ENCODE results near the gene VPS35.
"Not testable (repeated sequence)": the region's sequence is repeated elsewhere in the genome, so short reads cannot be mapped to it uniquely, and the experiment has no call there.

The VPS35 gene

GRCh38 chr16:46713634-46714033 lies 24.7 kb upstream of the VPS35 start:
- DNase-seq (ENCODE audit: low read depth in 1 of 2, low spot score in 1 of 2), result no peak

GRCh38 chr16:46712911-46713310 lies 23.9 kb upstream of the VPS35 start:
- no peak for DNase-seq (ENCODE audit: low read depth in 1 of 2, low spot score in 1 of 2)

GRCh38 chr16:46711106-46712058 lies 22.4 kb upstream of the VPS35 start:
- DNase-seq (ENCODE audit: low read depth in 1 of 2, low spot score in 1 of 2), result no peak

- DNase-seq (ENCODE audit: low read depth in 1 of 2, low spot score in 1 of 2), result no peak
Measured at GRCh38 chr16:46709469-46710005, 20.6 kb upstream of the VPS35 start.

- no peak for DNase-seq (ENCODE audit: low read depth in 1 of 2, low spot score in 1 of 2)
Measured at GRCh38 chr16:46706642-46707041, 17.7 kb upstream of the VPS35 start.

- DNase-seq (ENCODE audit: low read depth in 1 of 2, low spot score in 1 of 2), result no peak
Measured at GRCh38 chr16:46702030-46702429, 13.1 kb upstream of the VPS35 start.

- no peak for DNase-seq (ENCODE audit: low read depth in 1 of 2, low spot score in 1 of 2)
Measured at GRCh38 chr16:46701615-46702014, 12.6 kb upstream of the VPS35 start.

GRCh38 chr16:46700048-46700447 lies 11.1 kb upstream of the VPS35 start:
- DNase-seq (ENCODE audit: low read depth in 1 of 2, low spot score in 1 of 2), result no peak

- DNase-seq (ENCODE audit: low read depth in 1 of 2, low spot score in 1 of 2), result no peak
Measured at GRCh38 chr16:46696957-46697356, 8.0 kb upstream of the VPS35 start.

GRCh38 chr16:46695937-46696336 lies 7.0 kb upstream of the VPS35 start:
- DNase-seq (ENCODE audit: low read depth in 1 of 2, low spot score in 1 of 2), result no peak

- DNase-seq (ENCODE audit: low read depth in 1 of 2, low spot score in 1 of 2), result no peak
Measured at GRCh38 chr16:46693598-46693997, 4.6 kb upstream of the VPS35 start.

GRCh38 chr16:46691726-46692125 lies 2.7 kb upstream of the VPS35 start:
- no peak for DNase-seq (ENCODE audit: low read depth in 1 of 2, low spot score in 1 of 2)

- no peak for DNase-seq (ENCODE audit: low read depth in 1 of 2, low spot score in 1 of 2)
Measured at GRCh38 chr16:46690281-46691178, 1.6 kb upstream of the VPS35 start.

- peak; percentile 92 to 94 for DNase-seq (ENCODE audit: low read depth in 1 of 2, low spot score in 1 of 2)
Measured at GRCh38 chr16:46689365-46690280, 645 bp upstream of the VPS35 start, which contains the start of gene ORC6. Gene ORC6 (plus strand): TSS chr16:46689659. CDS start chr16:46689706, 47 bp downstream.

GRCh38 chr16:46688101-46688653 lies 801 bp downstream of the VPS35 start:
- no peak for DNase-seq (ENCODE audit: low read depth in 1 of 2, low spot score in 1 of 2)

- DNase-seq (ENCODE audit: low read depth in 1 of 2, low spot score in 1 of 2), result no peak
Measured at GRCh38 chr16:46687486-46687885, 1.5 kb downstream of the VPS35 start.

GRCh38 chr16:46686815-46687473 lies 2.0 kb downstream of the VPS35 start:
- DNase-seq (ENCODE audit: low read depth in 1 of 2, low spot score in 1 of 2), result no peak

GRCh38 chr16:46681867-46682266 lies 7.1 kb downstream of the VPS35 start:
- not testable (repeated sequence) for DNase-seq (ENCODE audit: low read depth in 1 of 2, low spot score in 1 of 2)

GRCh38 chr16:46677943-46678342 lies 11.0 kb downstream of the VPS35 start:
- DNase-seq (ENCODE audit: low read depth in 1 of 2, low spot score in 1 of 2), result not testable (repeated sequence)

Measured in stimulated activated CD4-positive, alpha-beta T cell treated with anti-CD3 and anti-CD28 coated beads, Interleukin-15, amount 100 ng/mL, for 1 hour (primary cell).